SK-N-SH treated with all-trans-retinoic acid at 6 μM for 48 hours (cell line): Measurements from ENCODE around the gene RPS4Y1.

Experiments used
- TCF4 ChIP-seq: fragments of 250-450 bp; sonication (Bioruptor Pico); IDR thresholded peaks from 2 replicates; pipeline ENCODE4 v1.8.0; 2021; ENCODE audit warnings: mild to moderate bottlenecking, moderate library complexity, borderline replicate concordance
- ZFP3 ChIP-seq: fragments of 250-450 bp; sonication (Bioruptor Pico); IDR thresholded peaks from 2 replicates; pipeline ENCODE4 v1.5.0; 2020; ENCODE audit warnings: mild to moderate bottlenecking, moderate library complexity
- TF ChIP-seq, protein P1 (sequence below): fragments of 250-450 bp; sonication (Bioruptor Pico); IDR thresholded peaks from 2 replicates; pipeline ENCODE4 v1.8.0; 2021; ENCODE audit warnings: low read depth, mild to moderate bottlenecking, moderate library complexity, borderline replicate concordance
- TF ChIP-seq, protein P2 (sequence below): fragments of 250-450 bp; sonication (Bioruptor Pico); IDR thresholded peaks from 2 replicates; pipeline ENCODE4 v1.8.0; 2020; ENCODE audit warnings: mild to moderate bottlenecking, moderate library complexity, borderline replicate concordance

DNA sequence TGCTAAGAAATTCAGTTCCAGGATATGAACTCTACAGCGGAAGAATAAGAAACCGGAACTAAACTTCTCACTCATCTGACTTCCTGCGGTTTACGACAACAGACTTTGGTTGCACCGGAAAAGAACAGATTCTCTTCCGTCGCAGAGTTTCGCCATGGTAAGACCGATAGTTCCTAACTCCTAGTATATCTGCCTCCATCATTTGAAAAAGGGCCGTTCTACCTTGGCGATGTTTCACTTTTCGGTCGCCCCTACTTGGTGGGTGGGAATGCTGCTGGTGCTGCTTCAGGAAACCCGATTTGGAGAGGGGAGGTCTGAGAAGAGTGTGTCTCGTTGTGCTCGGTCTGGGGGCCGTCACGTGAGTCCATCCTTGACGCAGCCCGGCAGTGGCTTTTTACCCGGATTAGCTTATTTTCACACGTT is at the start of gene RPS4Y1:
- TF ChIP-seq, protein P1, sequence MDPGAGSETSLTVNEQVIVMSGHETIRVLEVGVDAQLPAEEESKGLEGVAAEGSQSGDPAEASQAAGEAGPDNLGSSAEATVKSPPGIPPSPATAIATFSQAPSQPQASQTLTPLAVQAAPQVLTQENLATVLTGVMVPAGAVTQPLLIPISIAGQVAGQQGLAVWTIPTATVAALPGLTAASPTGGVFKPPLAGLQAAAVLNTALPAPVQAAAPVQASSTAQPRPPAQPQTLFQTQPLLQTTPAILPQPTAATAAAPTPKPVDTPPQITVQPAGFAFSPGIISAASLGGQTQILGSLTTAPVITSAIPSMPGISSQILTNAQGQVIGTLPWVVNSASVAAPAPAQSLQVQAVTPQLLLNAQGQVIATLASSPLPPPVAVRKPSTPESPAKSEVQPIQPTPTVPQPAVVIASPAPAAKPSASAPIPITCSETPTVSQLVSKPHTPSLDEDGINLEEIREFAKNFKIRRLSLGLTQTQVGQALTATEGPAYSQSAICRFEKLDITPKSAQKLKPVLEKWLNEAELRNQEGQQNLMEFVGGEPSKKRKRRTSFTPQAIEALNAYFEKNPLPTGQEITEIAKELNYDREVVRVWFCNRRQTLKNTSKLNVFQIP (CRISPR knock-in tag) = no peak
- no peak for TF ChIP-seq ZFP3
- no peak for TF ChIP-seq TCF4 (CRISPR knock-in tag)
- TF ChIP-seq, protein P2, sequence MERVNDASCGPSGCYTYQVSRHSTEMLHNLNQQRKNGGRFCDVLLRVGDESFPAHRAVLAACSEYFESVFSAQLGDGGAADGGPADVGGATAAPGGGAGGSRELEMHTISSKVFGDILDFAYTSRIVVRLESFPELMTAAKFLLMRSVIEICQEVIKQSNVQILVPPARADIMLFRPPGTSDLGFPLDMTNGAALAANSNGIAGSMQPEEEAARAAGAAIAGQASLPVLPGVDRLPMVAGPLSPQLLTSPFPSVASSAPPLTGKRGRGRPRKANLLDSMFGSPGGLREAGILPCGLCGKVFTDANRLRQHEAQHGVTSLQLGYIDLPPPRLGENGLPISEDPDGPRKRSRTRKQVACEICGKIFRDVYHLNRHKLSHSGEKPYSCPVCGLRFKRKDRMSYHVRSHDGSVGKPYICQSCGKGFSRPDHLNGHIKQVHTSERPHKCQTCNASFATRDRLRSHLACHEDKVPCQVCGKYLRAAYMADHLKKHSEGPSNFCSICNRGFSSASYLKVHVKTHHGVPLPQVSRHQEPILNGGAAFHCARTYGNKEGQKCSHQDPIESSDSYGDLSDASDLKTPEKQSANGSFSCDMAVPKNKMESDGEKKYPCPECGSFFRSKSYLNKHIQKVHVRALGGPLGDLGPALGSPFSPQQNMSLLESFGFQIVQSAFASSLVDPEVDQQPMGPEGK (CRISPR knock-in tag) = no peak
